Endothelial cell of umbilical vein (primary cell): ENCODE data around the gene ZRANB1. TPM values are rescaled to one million over a fixed set of nuclear protein-coding genes. Genes with fewer than 3 reads are reported as not detected.

ENCODE experiments used
- BruUV-seq: library from RNA; stranded (reverse); fragments of 400-500 nt; replicated peaks from 2 replicates; lab custom pipeline; 2021; lab: Mats Ljungman, UMichigan
- CTCF ChIA-PET: fragments of 300-600, 350-600 bp; sonication (Branson Sonifier 250); formaldehyde crosslinking; loops from one replicate; lab custom pipeline; 2021; ENCODE audit warnings: antibody characterized with exemption, inconsistent platforms; lab: Charles Lee
- POLR2A ChIA-PET: fragments of 300-600, 350-600 bp; sonication (Branson Sonifier 250); formaldehyde crosslinking; loops from one replicate; lab custom pipeline; 2021; ENCODE audit warnings: antibody characterized with exemption, inconsistent platforms; lab: Charles Lee
- DNase-seq: peaks from one replicate; pipeline ENCODE4 v3.0.0-alpha.2; 2011; ENCODE audit warnings: low read depth, low spot score
- FAIRE-seq: peaks from 2 replicates; lab custom pipeline; 2011; peaks lifted over from hg19 to GRCh38; lab: Jason Lieb, UNC
- H2AFZ ChIP-seq: 2 replicates; pipeline ENCODE4 v1.6.0; 2012; ENCODE audit warnings: low read depth, low read length, control low read depth, inconsistent platforms
- H3K27ac ChIP-seq: 2 replicates; pipeline ENCODE4 v1.5.1; 2011; ENCODE audit warnings: low read depth, mild to moderate bottlenecking, control low read depth, low read length, moderate library complexity; ENCODE audit not compliant: insufficient read depth
- H3K27me3 ChIP-seq, 2 experiments: 2 replicates each; pipeline versions ENCODE4 v1.6.0 to v1.6.1; 2011; ENCODE audit warnings: low read length in 2 of 2, mixed read lengths in 1 of 2; ENCODE audit not compliant: control insufficient read depth in 2 of 2, insufficient read depth in 2 of 2
- H3K36me3 ChIP-seq, 2 experiments: 2 replicates in 1 of 2; 3 replicates in 1 of 2; pipeline ENCODE4 v1.5.1; 2011; ENCODE audit warnings: low read length in 2 of 2, mild to moderate bottlenecking in 1 of 2, moderate library complexity in 1 of 2; ENCODE audit not compliant: control insufficient read depth in 2 of 2, insufficient read depth in 2 of 2; ENCODE audit errors: extremely low read depth in 1 of 2
- H3K4me1 ChIP-seq: 3 replicates; pipeline ENCODE4 v1.5.1; 2011; ENCODE audit warnings: mild to moderate bottlenecking, low read length; ENCODE audit not compliant: control insufficient read depth, insufficient read depth; ENCODE audit errors: extremely low read depth
- H3K4me2 ChIP-seq: 2 replicates; pipeline ENCODE4 v1.6.1; 2011; ENCODE audit warnings: low read length, control low read depth, mixed read lengths; ENCODE audit not compliant: insufficient read depth
- H3K4me3 ChIP-seq, 3 experiments: fragments of 200-600 bp in 1 of 3; sonication (generic), shearing (Covaris generic) in 1 of 3; replicated peaks in 1 of 3; 2 replicates each; pipeline ENCODE4 v1.5.1; 2011 to 2016; ENCODE audit warnings: control low read depth in 3 of 3, low read length in 3 of 3, mild to moderate bottlenecking in 2 of 3, inconsistent platforms in 1 of 3, low read depth in 1 of 3, moderate library complexity in 1 of 3; ENCODE audit not compliant: insufficient read depth in 1 of 3
- H3K79me2 ChIP-seq: 2 replicates; pipeline ENCODE4 v1.6.0; 2012; ENCODE audit warnings: low read length, inconsistent platforms; ENCODE audit not compliant: control insufficient read depth, insufficient read depth
- H3K9ac ChIP-seq: replicated peaks from 2 replicates; pipeline ENCODE3; 2011; ENCODE audit warnings: low read length, control low read depth; ENCODE audit not compliant: insufficient read depth; ENCODE audit errors: extremely low read depth
- H3K9me1 ChIP-seq: replicated peaks from 3 replicates; pipeline ENCODE4 v1.6.0; 2011; ENCODE audit warnings: mild to moderate bottlenecking, low read length; ENCODE audit not compliant: control insufficient read depth, insufficient read depth; ENCODE audit errors: extremely low read depth
- H3K9me3 ChIP-seq: replicated peaks from 2 replicates; pipeline ENCODE4 v1.5.1; 2012; ENCODE audit warnings: low read length, inconsistent platforms; ENCODE audit not compliant: control insufficient read depth, insufficient read depth
- H4K20me1 ChIP-seq: replicated peaks from 2 replicates; pipeline ENCODE3; 2011; ENCODE audit warnings: mild to moderate bottlenecking, low read length; ENCODE audit not compliant: control insufficient read depth, insufficient read depth; ENCODE audit errors: extremely low read depth
- EZH2 ChIP-seq: IDR thresholded peaks from 2 replicates; pipeline ENCODE4 v1.6.1; 2012; ENCODE audit warnings: borderline replicate concordance, low read depth, mild to moderate bottlenecking, moderate library complexity, low read length, inconsistent platforms; ENCODE audit not compliant: severe bottlenecking
- FOS ChIP-seq: IDR thresholded peaks from 2 replicates; pipeline ENCODE4 v1.6.1; 2011; ENCODE audit warnings: mild to moderate bottlenecking, low read length, moderate library complexity, borderline replicate concordance; ENCODE audit not compliant: insufficient read depth
- GATA2 ChIP-seq: IDR thresholded peaks from 2 replicates; pipeline ENCODE4 v1.7.0; 2011; ENCODE audit warnings: low read depth, mild to moderate bottlenecking, moderate library complexity, mixed read lengths, low read length; ENCODE audit not compliant: insufficient read length, insufficient read depth
- JUN ChIP-seq: IDR thresholded peaks from 2 replicates; pipeline ENCODE4 v1.6.1; 2011; ENCODE audit warnings: borderline replicate concordance, low read depth; ENCODE audit not compliant: insufficient read length, insufficient read depth
- MYC ChIP-seq: IDR thresholded peaks from one replicate; pipeline ENCODE4 v1.6.1; 2011; ENCODE audit warnings: mild to moderate bottlenecking, low read depth, low read length
- POLR2A ChIP-seq: IDR thresholded peaks from 2 replicates; pipeline ENCODE4 v1.6.1; 2012; ENCODE audit warnings: low read depth, mild to moderate bottlenecking, control low read depth, low read length
- POLR2AphosphoS5 ChIP-seq: IDR thresholded peaks from 2 replicates; pipeline ENCODE4 v1.6.1; 2012; ENCODE audit warnings: low read depth, mild to moderate bottlenecking, control low read depth, low read length, moderate library complexity; ENCODE audit not compliant: insufficient read depth
- dilution Hi-C: fragments of 300-500 bp; cut with MboI; formaldehyde crosslinking; loops from one replicate; pipeline ENCODE4 v1.15.0; 2019; ENCODE audit warnings: low sequenced_read_pairs; ENCODE audit not compliant: extremely low pct_ligation_motif_present
- intact Hi-C: fragments of 100-400 bp; cut with micrococcal nuclease; formaldehyde crosslinking; loops from one replicate; pipeline ENCODE4 v1.10.0; 2022
- polyA plus RNA-seq, 4 experiments: library from polyadenylated mRNA; depleted of rRNA in 3 of 4; stranded (reverse) in 3 of 4; unstranded in 1 of 4; fragments of >200 nt; gene quantifications; 2 replicates each; pipeline versions ENCODE4 v1.2.1 to v1.2.3, GENCODE V29; 2011 to 2012; ENCODE audit warnings: missing spikeins in 1 of 4
- total RNA-seq: library from RNA; stranded (reverse); gene quantifications from 2 replicates; pipeline ENCODE4 v1.2.3, GENCODE V29; 2021
- TF ChIP-seq, protein P1 (sequence below): IDR thresholded peaks from 2 replicates; pipeline ENCODE4 v1.6.1; 2011; ENCODE audit not compliant: insufficient read depth, insufficient read length
- TF ChIP-seq, protein P2 (sequence below), 2 donors: IDR thresholded peaks; 1 replicate in 1 of 2; 2 replicates in 1 of 2; pipeline ENCODE4 v1.5.1; 2011; ENCODE audit warnings: low read length in 2 of 2, mild to moderate bottlenecking in 2 of 2, moderate library complexity in 2 of 2, control low read depth in 1 of 2, inconsistent platforms in 1 of 2, low read depth in 1 of 2; ENCODE audit not compliant: insufficient read depth in 1 of 2; ENCODE audit errors: extremely low read depth in 1 of 2

Gene ZRANB1
- total and polyA plus RNA-seq, 2 donors (not counting 3 experiments of a cell fraction or from before 2014, with no cell fraction given) = 6.2 to 17.7 TPM

DNA sequence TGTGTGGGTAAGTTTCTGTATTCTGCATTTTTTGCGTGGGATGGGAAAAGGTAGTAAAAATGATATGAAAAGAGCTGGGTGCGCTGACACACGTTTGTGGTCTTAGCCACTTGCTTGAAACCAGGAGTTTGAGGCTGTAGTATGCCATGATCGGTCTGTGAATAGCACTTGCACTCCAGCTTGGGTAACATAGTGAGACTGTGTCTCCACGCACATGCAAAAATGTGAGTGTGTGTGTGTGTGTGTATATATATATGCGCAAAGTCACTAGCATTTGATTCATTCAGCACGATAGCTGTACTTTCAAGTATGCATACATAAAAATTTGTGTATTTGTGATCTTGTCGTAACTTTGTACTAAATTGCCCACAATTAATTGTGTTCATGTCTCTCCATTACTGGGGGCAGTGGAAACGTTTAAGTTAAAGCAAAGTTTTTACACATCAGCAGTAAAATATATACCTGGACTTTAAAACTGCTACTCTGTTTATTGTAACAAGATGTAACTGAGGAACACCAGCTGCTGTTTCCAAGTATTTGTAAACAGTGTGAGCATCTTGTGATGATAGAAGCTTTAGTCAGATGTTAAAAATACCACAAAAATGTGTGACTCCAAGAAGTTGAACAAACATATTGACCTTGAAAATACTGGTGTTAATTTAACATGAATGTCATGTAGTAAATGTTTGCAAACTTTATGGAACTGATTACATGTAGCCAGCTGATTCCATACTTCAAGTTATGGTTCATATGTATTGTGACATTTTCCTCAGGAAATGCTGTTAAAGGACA lies 1.6 kb downstream of the ZRANB1 start:
- Histone ChIP-seq H3K9ac (no peak overlapping the region), H2AFZ (no peak overlapping the region), H3K27me3 (no peaks in the 10 kb centered on the region), H3K4me3 (no peak overlapping the region), H3K9me1 (no peaks in the 10 kb centered on the region), H3K27ac (no peak overlapping the region), H3K4me2 (no peak overlapping the region), H3K36me3 (peaks cover 0 to 2% of the 10 kb centered on the region in 2 experiments), H4K20me1 (peaks cover 12% of the 10 kb centered on the region), H3K4me1 (no peaks in the 10 kb centered on the region), H3K9me3 (no peaks in the 10 kb centered on the region), H3K79me2 (peaks cover 89% of the 10 kb centered on the region)
- dilution Hi-C loops = no loop called here
- no peak for DNase-seq
- POLR2A ChIA-PET = interaction anchor here (0.5 kb wide), 1 partner anchor 460 kb away, joined by 3 read pairs; no protein-coding TSS in a partner anchor
- intact Hi-C loops = no loop called here
- TF ChIP-seq, protein P1, sequence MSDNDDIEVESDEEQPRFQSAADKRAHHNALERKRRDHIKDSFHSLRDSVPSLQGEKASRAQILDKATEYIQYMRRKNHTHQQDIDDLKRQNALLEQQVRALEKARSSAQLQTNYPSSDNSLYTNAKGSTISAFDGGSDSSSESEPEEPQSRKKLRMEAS = no peak
- TF ChIP-seq, protein P2, sequence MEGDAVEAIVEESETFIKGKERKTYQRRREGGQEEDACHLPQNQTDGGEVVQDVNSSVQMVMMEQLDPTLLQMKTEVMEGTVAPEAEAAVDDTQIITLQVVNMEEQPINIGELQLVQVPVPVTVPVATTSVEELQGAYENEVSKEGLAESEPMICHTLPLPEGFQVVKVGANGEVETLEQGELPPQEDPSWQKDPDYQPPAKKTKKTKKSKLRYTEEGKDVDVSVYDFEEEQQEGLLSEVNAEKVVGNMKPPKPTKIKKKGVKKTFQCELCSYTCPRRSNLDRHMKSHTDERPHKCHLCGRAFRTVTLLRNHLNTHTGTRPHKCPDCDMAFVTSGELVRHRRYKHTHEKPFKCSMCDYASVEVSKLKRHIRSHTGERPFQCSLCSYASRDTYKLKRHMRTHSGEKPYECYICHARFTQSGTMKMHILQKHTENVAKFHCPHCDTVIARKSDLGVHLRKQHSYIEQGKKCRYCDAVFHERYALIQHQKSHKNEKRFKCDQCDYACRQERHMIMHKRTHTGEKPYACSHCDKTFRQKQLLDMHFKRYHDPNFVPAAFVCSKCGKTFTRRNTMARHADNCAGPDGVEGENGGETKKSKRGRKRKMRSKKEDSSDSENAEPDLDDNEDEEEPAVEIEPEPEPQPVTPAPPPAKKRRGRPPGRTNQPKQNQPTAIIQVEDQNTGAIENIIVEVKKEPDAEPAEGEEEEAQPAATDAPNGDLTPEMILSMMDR (IDR thresholded peaks at IDR 0.05; ENCODE audit: extremely low read depth in 1 of 2, insufficient read depth in 1 of 2, low read depth in 1 of 2, low read length in 2 of 2) = no peak
- TF ChIP-seq GATA2 = no peak
- TF ChIP-seq POLR2AphosphoS5 = no peak
- no peak for TF ChIP-seq POLR2A
- TF ChIP-seq FOS = no peak
- TF ChIP-seq EZH2 = no peak
- no peak for TF ChIP-seq MYC
- TF ChIP-seq JUN = no peak
- CTCF ChIA-PET = interaction anchor here (1.5 kb wide), 1 partner anchor 16 kb away, joined by 4 read pairs; no protein-coding TSS in a partner anchor
- BruUV-seq = no TSS peak
- FAIRE-seq = no peak
